Esophagus muscularis mucosa (tissue), 3 donors: ENCODE results near the gene SELENOM.

Source experiments
- POLR2A ChIP-seq: fragments of 450-650 bp; IDR thresholded peaks from one replicate; pipeline ENCODE4 v1.6.1; 2017; ENCODE audit warnings: antibody characterized with exemption, moderate library complexity, mild to moderate bottlenecking, low read depth
- TF ChIP-seq, protein P1 (sequence below), 3 experiments: fragments of 200-600 bp in 2 of 3; fragments of 450-650 bp in 1 of 3; sonication (generic) in 2 of 3; IDR thresholded peaks; one replicate each; pipeline ENCODE4 v1.5.1; 2017 to 2019; ENCODE audit warnings: antibody characterized with exemption in 3 of 3, mild to moderate bottlenecking in 2 of 3, moderate library complexity in 1 of 3

DNA sequence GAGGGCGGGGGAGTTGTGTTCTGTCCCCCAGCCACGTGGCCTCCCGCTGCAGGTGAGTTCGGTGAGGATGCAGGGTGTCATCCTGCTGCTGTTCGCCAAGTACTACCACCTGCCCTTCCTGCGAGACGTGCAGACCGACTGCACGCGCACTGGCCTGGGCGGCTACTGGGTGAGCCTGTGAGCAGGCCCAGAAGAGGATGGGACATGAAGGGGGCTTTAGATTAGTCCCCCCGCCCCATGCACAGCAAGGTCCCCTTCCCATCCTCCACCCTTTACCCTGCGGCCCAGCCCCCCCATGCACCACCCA, 19.5 kb upstream of the SELENOM start:
- TF ChIP-seq, protein P1, sequence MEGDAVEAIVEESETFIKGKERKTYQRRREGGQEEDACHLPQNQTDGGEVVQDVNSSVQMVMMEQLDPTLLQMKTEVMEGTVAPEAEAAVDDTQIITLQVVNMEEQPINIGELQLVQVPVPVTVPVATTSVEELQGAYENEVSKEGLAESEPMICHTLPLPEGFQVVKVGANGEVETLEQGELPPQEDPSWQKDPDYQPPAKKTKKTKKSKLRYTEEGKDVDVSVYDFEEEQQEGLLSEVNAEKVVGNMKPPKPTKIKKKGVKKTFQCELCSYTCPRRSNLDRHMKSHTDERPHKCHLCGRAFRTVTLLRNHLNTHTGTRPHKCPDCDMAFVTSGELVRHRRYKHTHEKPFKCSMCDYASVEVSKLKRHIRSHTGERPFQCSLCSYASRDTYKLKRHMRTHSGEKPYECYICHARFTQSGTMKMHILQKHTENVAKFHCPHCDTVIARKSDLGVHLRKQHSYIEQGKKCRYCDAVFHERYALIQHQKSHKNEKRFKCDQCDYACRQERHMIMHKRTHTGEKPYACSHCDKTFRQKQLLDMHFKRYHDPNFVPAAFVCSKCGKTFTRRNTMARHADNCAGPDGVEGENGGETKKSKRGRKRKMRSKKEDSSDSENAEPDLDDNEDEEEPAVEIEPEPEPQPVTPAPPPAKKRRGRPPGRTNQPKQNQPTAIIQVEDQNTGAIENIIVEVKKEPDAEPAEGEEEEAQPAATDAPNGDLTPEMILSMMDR (IDR thresholded peaks at IDR 0.05), result no peak
- TF ChIP-seq POLR2A, result no peak
